ENCODE measurements around the gene CEP19.
"Not testable (repeated sequence)": the region's sequence is repeated elsewhere in the genome, so short reads cannot be mapped to it uniquely, and the experiment has no call there.

CEP19 gene

DNA sequence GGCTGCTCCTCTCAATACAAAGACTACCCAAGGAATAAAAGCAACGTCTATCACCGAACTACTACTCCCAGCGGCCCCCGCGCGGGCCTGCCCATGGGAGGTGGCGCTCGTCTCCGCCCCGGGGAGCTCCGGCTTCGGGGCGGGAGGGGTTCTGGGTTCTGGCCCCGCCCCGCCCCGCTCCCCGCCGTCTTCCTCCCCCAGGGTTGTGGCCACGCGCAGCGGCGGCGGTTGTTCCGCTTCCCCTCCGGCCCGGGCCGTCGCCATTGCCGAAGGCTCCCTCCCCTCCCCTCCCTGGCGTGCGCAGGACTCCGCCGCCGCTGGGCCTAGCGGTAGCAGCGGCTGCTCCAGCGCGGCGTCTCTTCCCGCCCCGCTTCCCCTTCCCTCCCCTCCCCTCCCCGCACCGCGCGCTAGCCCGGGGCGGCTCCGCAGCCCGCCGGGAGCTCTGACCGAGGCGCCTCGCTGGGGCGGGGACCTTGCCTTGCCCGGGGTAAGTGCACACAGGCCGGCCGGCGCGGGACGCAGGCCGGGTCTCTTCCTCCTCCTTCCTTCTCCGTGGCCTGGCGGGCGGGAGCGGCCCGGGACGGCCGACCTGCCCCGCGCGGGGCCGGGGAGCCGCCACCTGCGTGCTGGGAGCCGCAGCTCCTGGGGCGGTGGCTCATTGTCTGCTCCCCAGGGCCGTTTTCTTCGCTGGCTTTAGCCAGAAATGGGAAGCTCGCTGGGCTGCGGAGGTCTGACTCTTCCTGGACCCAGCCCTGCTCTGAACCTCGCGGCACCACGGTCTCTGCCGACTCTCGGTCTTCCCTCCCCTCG, 27.8 kb upstream of the CEP19 start, which contains the start of gene PAK2:
Gene PAK2, plus strand, starts transcription at position 187 of the 810 bp plus-strand sequence. CDS start 42,790 bp downstream, outside the sequence.
- peaks cover 10% of the 10 kb centered on the region for H3K4me1 ChIP-seq (ENCODE audit: control insufficient read depth, low read depth, low read length)
- peak within 1 kb of the TSS; percentile 84 for H3K27ac ChIP-seq (ENCODE audit: low read length)
- peak within 1 kb of the TSS; percentile 92 for H3K4me3 ChIP-seq (ENCODE audit: low read length)
- no peaks in the 10 kb centered on the region for H3K27me3 ChIP-seq (ENCODE audit: control insufficient read depth, insufficient read depth, low read length)
- H3K36me3 ChIP-seq (ENCODE audit: control insufficient read depth, low read depth, low read length): no peaks in the 10 kb centered on the region
- no peaks in the 10 kb centered on the region for H3K9me3 ChIP-seq (ENCODE audit: control insufficient read depth, low read depth, low read length)
- H3K9ac ChIP-seq (ENCODE audit: low read length): peak within 1 kb of the TSS; percentile 94

DNA sequence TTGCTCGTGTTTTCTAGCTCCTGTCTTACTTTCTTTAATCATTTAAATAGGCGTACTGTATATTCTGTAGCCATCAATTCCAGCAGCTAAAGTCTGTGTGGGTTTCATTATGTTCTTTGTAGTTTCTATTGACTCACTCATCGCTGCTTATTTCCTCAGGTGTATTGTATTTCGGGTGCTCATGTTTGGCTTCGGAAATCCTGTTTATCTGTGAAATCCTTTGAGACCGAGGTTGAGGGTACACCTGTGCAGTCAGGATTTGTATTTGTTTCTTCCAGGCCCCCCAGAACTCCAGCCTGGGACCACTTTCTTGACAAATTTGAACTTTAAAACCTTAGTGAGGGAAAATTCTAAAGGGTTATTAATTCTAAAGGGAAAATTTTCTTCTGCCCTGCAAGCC, 25.6 kb upstream of the CEP19 start:
- H3K27me3 ChIP-seq (ENCODE audit: control insufficient read depth, insufficient read depth, low read length): no peaks in the 10 kb centered on the region
- H3K27ac ChIP-seq (ENCODE audit: low read length): no peak overlapping the region
- H3K4me3 ChIP-seq (ENCODE audit: low read length): no peak overlapping the region
- no peak overlapping the region for H3K9ac ChIP-seq (ENCODE audit: low read length)
- no peaks in the 10 kb centered on the region for H3K36me3 ChIP-seq (ENCODE audit: control insufficient read depth, low read depth, low read length)
- H3K9me3 ChIP-seq (ENCODE audit: control insufficient read depth, low read depth, low read length): no peaks in the 10 kb centered on the region
- peaks cover 7% of the 10 kb centered on the region for H3K4me1 ChIP-seq (ENCODE audit: control insufficient read depth, low read depth, low read length)

DNA sequence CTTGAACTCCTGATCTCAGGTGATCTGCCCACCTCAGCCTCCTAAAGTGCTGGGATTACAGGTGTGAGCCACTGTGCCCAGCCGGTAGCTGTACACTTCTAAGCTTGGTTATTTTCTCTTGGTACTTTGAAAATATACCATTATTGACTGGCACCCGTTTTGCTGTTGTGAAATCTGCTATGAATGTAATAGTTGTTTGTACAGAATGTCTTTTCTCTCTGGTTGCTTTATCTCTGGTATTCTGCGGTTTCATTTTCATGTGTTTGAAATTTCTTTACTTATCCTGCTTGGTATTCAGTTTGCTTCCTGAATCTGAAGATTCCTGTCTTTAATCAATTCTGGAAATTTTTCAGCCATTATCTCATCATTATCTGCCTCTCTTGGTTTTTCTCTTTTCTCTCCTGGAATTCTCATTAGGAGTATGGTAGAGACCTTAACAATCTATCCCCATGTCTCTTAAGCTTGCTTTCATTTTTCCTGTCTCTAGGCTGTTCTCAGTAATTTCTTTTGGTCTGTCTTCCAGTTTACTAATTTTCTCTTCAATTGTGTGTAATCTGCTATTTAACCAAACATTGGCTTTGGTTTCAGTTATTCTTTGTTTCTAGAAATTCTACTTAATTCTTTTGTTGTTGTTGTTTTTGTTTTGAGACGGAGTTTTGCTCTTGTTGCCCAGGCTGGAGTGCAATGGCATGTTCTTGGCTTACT, 24.8 kb upstream of the CEP19 start:
- no peak overlapping the region for H3K27ac ChIP-seq (ENCODE audit: low read length)
- no peak overlapping the region for H3K4me3 ChIP-seq (ENCODE audit: low read length)
- H3K36me3 ChIP-seq (ENCODE audit: control insufficient read depth, low read depth, low read length): no peaks in the 10 kb centered on the region
- no peaks in the 10 kb centered on the region for H3K27me3 ChIP-seq (ENCODE audit: control insufficient read depth, insufficient read depth, low read length)
- H3K9ac ChIP-seq (ENCODE audit: low read length): no peak overlapping the region
- peaks cover 7% of the 10 kb centered on the region for H3K4me1 ChIP-seq (ENCODE audit: control insufficient read depth, low read depth, low read length)
- no peaks in the 10 kb centered on the region for H3K9me3 ChIP-seq (ENCODE audit: control insufficient read depth, low read depth, low read length)

DNA sequence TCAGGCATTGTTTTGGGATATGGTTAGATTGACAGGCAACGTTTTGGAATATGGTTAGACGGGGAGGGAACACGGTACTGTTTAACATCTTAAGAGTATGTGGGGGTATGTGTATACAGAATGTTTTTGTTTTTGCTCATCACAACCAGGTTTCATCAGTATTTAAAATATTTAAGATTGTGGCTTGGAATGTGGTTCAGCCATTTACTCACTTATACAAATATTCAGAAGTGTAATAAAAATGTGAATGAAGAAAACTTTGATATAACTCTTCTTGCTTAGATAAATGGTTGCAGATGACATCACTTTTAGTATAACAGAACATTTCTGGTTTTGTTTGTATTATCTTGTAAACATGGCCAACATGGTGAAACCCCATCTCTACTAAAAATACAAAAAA, 23.7 kb upstream of the CEP19 start:
- no peaks in the 10 kb centered on the region for H3K27me3 ChIP-seq (ENCODE audit: control insufficient read depth, insufficient read depth, low read length)
- no peaks in the 10 kb centered on the region for H3K4me1 ChIP-seq (ENCODE audit: control insufficient read depth, low read depth, low read length)
- no peak overlapping the region for H3K9ac ChIP-seq (ENCODE audit: low read length)
- no peaks in the 10 kb centered on the region for H3K9me3 ChIP-seq (ENCODE audit: control insufficient read depth, low read depth, low read length)
- no peak overlapping the region for H3K4me3 ChIP-seq (ENCODE audit: low read length)
- H3K36me3 ChIP-seq (ENCODE audit: control insufficient read depth, low read depth, low read length): no peaks in the 10 kb centered on the region
- no peak overlapping the region for H3K27ac ChIP-seq (ENCODE audit: low read length)

DNA sequence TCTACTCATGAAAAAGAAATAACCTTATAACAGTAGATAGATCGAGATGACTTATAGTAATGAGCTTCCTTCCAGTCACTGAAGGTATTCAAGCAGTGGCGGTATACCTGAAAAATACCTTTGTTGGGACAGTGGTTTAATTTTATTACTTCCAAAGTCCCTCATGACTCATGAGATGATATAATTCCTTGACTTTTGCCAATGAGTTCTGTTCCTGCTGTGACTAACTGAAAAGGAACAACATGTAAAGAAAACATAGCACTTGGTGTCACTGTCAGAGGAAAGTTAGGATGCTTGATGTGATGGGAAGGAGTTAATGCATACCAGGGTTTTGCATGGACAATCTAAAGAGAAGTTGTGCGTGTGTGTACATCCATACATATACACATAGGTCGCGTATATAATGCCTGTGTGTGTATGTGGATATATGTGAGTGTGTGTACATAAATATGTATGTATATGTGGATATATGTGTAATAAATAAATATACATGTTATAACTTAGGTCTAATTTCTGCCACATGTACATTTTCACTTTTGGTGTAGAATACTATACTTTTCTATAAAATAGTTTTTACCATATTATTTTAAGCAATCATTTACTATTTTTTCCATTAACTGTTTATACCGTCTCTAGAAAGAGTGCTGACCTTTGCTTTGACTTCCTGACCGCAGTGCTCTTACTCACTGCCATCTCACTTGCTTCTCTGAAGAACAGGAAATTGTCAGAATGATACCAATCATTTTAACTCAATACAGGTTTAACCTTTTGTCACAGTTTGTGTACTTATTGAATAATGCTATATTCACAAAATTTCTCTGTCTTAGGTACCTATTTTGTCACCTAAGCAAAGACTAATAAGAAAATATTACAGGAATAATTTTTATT, 15.0 kb upstream of the CEP19 start:
- no peaks in the 10 kb centered on the region for H3K36me3 ChIP-seq (ENCODE audit: control insufficient read depth, low read depth, low read length)

DNA sequence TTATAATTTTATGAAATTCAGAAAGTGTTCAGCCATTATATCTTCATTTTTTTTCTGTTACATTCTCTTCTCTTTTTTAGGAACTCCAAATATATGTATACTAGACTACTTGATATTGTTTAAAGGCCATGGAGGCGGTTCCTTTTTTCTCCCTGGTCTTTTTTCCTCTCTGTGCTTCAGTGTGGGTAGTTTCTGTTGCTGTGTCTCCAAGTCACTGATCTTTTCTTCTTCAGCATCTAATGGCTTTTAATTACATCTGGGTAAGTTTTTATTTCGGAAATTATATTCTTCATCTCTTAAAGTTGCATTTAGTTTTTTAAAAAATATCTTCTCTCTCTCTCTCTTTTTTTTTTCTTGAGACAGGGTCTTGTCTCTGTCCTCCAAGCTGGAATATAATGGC, 9.0 kb upstream of the CEP19 start:
- Histone ChIP-seq H3K4me3 (ENCODE audit: low read length) (no peak overlapping the region), H3K27ac (ENCODE audit: low read length) (no peak overlapping the region), H3K9ac (ENCODE audit: low read length) (no peak overlapping the region), H3K36me3 (ENCODE audit: control insufficient read depth, low read depth, low read length) (no peaks in the 10 kb centered on the region), H3K9me3 (ENCODE audit: control insufficient read depth, low read depth, low read length) (no peaks in the 10 kb centered on the region), H3K4me1 (ENCODE audit: control insufficient read depth, low read depth, low read length) (no peaks in the 10 kb centered on the region), H3K27me3 (ENCODE audit: control insufficient read depth, insufficient read depth, low read length) (no peaks in the 10 kb centered on the region)

More for the DNA sequence above, 15.0 kb upstream of the CEP19 start:
- Histone ChIP-seq H3K4me1 (ENCODE audit: control insufficient read depth, low read depth, low read length) (no peaks in the 10 kb centered on the region), H3K4me3 (ENCODE audit: low read length) (no peak overlapping the region), H3K9ac (ENCODE audit: low read length) (no peak overlapping the region), H3K27me3 (ENCODE audit: control insufficient read depth, insufficient read depth, low read length) (no peaks in the 10 kb centered on the region), H3K9me3 (ENCODE audit: control insufficient read depth, low read depth, low read length) (no peaks in the 10 kb centered on the region), H3K27ac (ENCODE audit: low read length) (no peak overlapping the region)

DNA sequence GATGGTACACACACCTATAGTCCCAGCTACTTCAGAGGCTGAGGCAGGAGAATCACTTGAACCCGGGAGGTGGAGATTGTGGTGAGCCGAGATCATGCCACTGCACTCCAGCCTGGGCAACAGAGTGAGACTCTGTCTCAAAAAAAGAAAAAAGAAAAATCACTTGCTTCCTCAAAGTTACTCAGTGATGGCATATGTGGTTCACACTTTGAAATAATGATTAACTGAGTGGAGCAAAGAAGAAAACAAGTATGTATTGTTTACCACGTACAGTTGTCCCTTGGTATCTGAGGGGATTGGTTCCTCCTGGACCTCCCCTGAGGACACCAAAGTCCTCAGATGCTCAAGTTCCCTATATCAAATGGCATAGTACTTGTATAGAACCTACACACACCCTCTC, 5.1 kb upstream of the CEP19 start:
- H3K36me3 ChIP-seq (ENCODE audit: control insufficient read depth, low read depth, low read length); H3K27me3 ChIP-seq (ENCODE audit: control insufficient read depth, insufficient read depth, low read length); H3K27ac ChIP-seq (ENCODE audit: low read length); H3K9me3 ChIP-seq (ENCODE audit: control insufficient read depth, low read depth, low read length); H3K4me3 ChIP-seq (ENCODE audit: low read length); H3K4me1 ChIP-seq (ENCODE audit: control insufficient read depth, low read depth, low read length); H3K9ac ChIP-seq (ENCODE audit: low read length): not testable (repeated sequence)

DNA sequence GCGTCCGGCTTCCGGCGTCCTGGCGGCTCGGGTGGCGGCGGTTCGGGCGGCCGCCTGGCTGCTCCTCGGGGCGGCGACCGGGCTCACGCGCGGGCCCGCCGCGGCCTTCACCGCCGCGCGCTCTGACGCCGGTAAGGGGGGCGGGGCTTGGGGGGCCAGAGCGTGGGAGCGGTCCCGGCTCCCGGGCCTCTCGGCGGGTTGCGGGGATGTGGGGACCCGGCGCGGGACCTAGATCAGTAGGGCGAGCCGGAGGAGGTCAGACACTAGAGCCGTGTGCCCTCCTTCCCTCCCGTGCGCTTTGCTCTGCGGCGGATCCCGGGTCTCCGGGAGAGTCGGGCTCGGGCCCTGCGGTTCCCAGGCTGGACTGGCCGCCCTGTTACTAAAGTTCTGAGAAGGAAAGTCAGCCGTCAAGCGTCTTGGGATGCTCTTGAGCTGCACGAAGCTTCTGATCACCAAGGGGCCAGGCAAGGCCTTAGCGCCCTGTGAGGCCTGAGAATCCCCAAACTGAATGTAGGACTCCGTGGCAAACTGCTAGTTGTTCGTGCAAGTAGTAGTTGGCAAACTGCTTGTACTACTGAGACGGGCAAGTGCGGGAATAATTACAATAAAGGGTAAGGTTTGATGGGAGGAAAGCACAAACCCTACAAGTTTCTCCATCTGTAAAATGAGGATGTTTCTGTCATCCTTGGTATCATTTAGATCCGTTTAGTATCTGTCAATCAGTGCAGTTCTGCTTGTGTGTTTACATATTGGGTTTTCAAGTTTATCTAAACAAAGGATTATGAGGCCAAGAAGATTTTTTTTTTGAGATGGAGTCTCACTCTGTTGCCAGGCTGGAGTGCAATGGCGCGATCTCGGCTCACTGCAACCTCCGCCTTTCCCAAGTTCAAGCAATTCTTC, 714 bp upstream of the CEP19 start:
- Histone ChIP-seq H3K27ac (ENCODE audit: low read length) (no peak overlapping the region), H3K9ac (ENCODE audit: low read length) (peak overlapping the region; percentile 52), H3K9me3 (ENCODE audit: control insufficient read depth, low read depth, low read length) (no peaks in the 10 kb centered on the region), H3K27me3 (ENCODE audit: control insufficient read depth, insufficient read depth, low read length) (peaks cover 12% of the 10 kb centered on the region), H3K4me3 (ENCODE audit: low read length) (peak overlapping the region; percentile 87), H3K4me1 (ENCODE audit: control insufficient read depth, low read depth, low read length) (no peaks in the 10 kb centered on the region), H3K36me3 (ENCODE audit: control insufficient read depth, low read depth, low read length) (no peaks in the 10 kb centered on the region)

DNA sequence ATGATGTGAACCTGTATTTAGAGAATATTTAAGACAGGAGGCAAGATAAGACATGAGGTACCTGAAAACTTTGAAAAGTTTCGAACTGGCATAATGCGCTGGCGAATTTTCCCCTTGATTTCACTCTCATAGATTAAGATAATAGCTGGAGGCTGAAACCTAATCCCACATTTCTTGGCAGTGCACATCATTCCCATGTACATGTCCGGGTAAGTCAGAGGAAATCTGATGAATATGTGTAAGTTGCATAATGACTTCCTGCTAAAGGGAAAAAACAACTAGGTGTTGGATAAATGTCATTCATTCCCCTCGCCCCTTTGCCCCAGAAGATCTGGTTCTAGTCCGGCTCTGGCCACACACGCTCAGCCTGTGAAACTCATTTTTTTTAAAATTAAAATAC, 3.6 kb downstream of the CEP19 start:
- no peaks in the 10 kb centered on the region for H3K36me3 ChIP-seq (ENCODE audit: control insufficient read depth, low read depth, low read length)
- H3K4me1 ChIP-seq (ENCODE audit: control insufficient read depth, low read depth, low read length): no peaks in the 10 kb centered on the region
- no peaks in the 10 kb centered on the region for H3K9me3 ChIP-seq (ENCODE audit: control insufficient read depth, low read depth, low read length)
- H3K27ac ChIP-seq (ENCODE audit: low read length): no peak overlapping the region
- no peak overlapping the region for H3K4me3 ChIP-seq (ENCODE audit: low read length)
- no peak overlapping the region for H3K9ac ChIP-seq (ENCODE audit: low read length)
- peaks cover 12% of the 10 kb centered on the region for H3K27me3 ChIP-seq (ENCODE audit: control insufficient read depth, insufficient read depth, low read length)

DNA sequence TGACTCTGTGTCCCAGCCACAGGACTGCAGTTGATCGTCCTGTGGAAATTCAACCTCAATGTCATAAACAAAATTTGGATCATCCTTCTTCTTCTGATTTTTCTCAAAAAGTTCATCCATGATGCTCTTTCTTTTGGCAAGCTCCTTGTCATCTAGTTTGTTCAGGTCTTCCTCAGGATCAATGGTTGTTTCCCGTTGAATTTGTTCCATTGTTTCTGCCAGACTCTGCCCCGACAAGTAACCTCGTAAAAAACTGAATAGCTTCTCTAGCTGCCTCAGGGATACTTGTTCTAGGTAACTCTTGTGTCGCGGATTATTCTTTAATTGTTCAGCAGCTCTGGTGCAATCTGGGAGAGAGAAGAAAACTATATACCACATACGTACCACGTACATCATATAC, 4.5 kb downstream of the CEP19 start:
- H3K27me3 ChIP-seq (ENCODE audit: control insufficient read depth, insufficient read depth, low read length): peaks cover 12% of the 10 kb centered on the region
- no peak overlapping the region for H3K27ac ChIP-seq (ENCODE audit: low read length)
- no peak overlapping the region for H3K4me3 ChIP-seq (ENCODE audit: low read length)
- no peaks in the 10 kb centered on the region for H3K9me3 ChIP-seq (ENCODE audit: control insufficient read depth, low read depth, low read length)
- no peak overlapping the region for H3K9ac ChIP-seq (ENCODE audit: low read length)
- H3K4me1 ChIP-seq (ENCODE audit: control insufficient read depth, low read depth, low read length): no peaks in the 10 kb centered on the region
- no peaks in the 10 kb centered on the region for H3K36me3 ChIP-seq (ENCODE audit: control insufficient read depth, low read depth, low read length)

Data from iPS-18a (cell line).